HCT116 (cell line): ENCODE measurements around the gene HPS1. TPM values are rescaled to one million over a fixed set of nuclear protein-coding genes. Genes with fewer than 3 reads are reported as not detected.

Experiments used
- ATAC-seq: fragments of 200-7000 bp; cut with Tn5 transposase; 2 replicates; pipeline ENCODE4 v1.9.1; 2020; ENCODE audit warnings: mild to moderate bottlenecking, moderate library complexity
- BruUV-seq: library from RNA; stranded (reverse); fragments of 400-500 nt; replicated peaks from 2 replicates; lab custom pipeline; 2021; lab: Mats Ljungman, UMichigan
- CTCF ChIA-PET: fragments of 300-600 bp; sonication (Branson Sonifier 250); formaldehyde crosslinking; loops from one replicate; lab custom pipeline; 2021; ENCODE audit warnings: antibody characterized with exemption; lab: Charles Lee
- POLR2A ChIA-PET: fragments of 300-600, 350-600 bp; sonication (Branson Sonifier 250); formaldehyde crosslinking; loops from one replicate; lab custom pipeline; 2021; ENCODE audit warnings: antibody characterized with exemption; lab: Charles Lee
- RAD21 ChIA-PET, 2 experiments: fragments of 300-600 bp; sonication (Branson Sonifier 250); formaldehyde crosslinking; loops; one replicate each; lab custom pipeline; 2023; ENCODE audit warnings: low total read pairs in 2 of 2; ENCODE audit not compliant: uncharacterized antibody in 2 of 2, unreplicated experiment in 2 of 2, low non-redundant PET in 1 of 2; lab: Charles Lee
- DNase-seq: peaks from one replicate; pipeline ENCODE4 v3.0.0-alpha.2; 2010; ENCODE audit warnings: low read depth, low spot score
- H2AFZ ChIP-seq: fragments of 200-600 bp; shearing (Covaris generic), sonication (generic); 2 replicates; pipeline ENCODE4 v1.6.1; 2017; ENCODE audit warnings: low read depth, mixed run types, mixed read lengths, antibody characterized with exemption, low read length; ENCODE audit not compliant: poor library complexity, severe bottlenecking
- H3K27ac ChIP-seq: 2 replicates; pipeline ENCODE4 v1.5.1; 2012; ENCODE audit warnings: low read depth, low read length
- H3K27me3 ChIP-seq: fragments of 200-600 bp; sonication (generic); 2 replicates; pipeline ENCODE4 v1.6.1; 2016; ENCODE audit warnings: mixed run types, low read length, mixed read lengths; ENCODE audit not compliant: insufficient read depth
- H3K36me3 ChIP-seq, 2 experiments: fragments of 200-500 bp in 1 of 2; fragments of 200-600 bp in 1 of 2; sonication (Bioruptor generic) in 1 of 2; sonication (generic) in 1 of 2; 2 replicates each; pipeline versions ENCODE4 v1.5.1 to v1.6.1; 2014 to 2016; ENCODE audit warnings: low read length in 2 of 2, inconsistent platforms in 1 of 2, mixed read lengths in 1 of 2, mixed run types in 1 of 2; ENCODE audit not compliant: insufficient read depth in 2 of 2, control insufficient read depth in 1 of 2
- H3K4me1 ChIP-seq, 2 experiments: fragments of 200-600 bp in 1 of 2; sonication (generic) in 1 of 2; 2 replicates each; pipeline versions ENCODE4 v1.5.1 to v1.6.1; 2012 to 2017; ENCODE audit warnings: low read length in 2 of 2, inconsistent platforms in 1 of 2, mild to moderate bottlenecking in 1 of 2, mixed read lengths in 1 of 2, mixed run types in 1 of 2, moderate library complexity in 1 of 2; ENCODE audit not compliant: insufficient read depth in 2 of 2, control insufficient read depth in 1 of 2
- H3K4me2 ChIP-seq: fragments of 200-600 bp; sonication (generic); 2 replicates; pipeline ENCODE4 v1.6.1; 2017; ENCODE audit warnings: mixed run types, low read length, mixed read lengths
- H3K4me3 ChIP-seq, 2 experiments: fragments of 200-600 bp in 1 of 2; sonication (generic) in 1 of 2; replicated peaks in 1 of 2; 2 replicates each; pipeline ENCODE4 v1.5.1; 2011 to 2016; ENCODE audit warnings: low read length in 2 of 2, control low read depth in 1 of 2, low read depth in 1 of 2, mild to moderate bottlenecking in 1 of 2, mixed read lengths in 1 of 2, mixed run types in 1 of 2
- H3K79me2 ChIP-seq: fragments of 200-600 bp; sonication (generic); 2 replicates; pipeline ENCODE4 v1.6.1; 2017; ENCODE audit warnings: mild to moderate bottlenecking, mixed run types, low read length, moderate library complexity, mixed read lengths; ENCODE audit not compliant: insufficient read depth
- H3K9ac ChIP-seq: fragments of 200-600 bp; sonication (generic); 2 replicates; pipeline ENCODE4 v1.6.1; 2016; ENCODE audit warnings: low read length, mixed read lengths
- H3K9me2 ChIP-seq: fragments of 200-600 bp; sonication (generic), shearing (Covaris generic); 2 replicates; pipeline ENCODE4 v1.6.1; 2017; ENCODE audit warnings: mixed run types, mild to moderate bottlenecking, moderate library complexity; ENCODE audit not compliant: insufficient read depth
- H3K9me3 ChIP-seq, 2 experiments: fragments of 200-500 bp in 1 of 2; fragments of 200-600 bp in 1 of 2; sonication (Bioruptor generic) in 1 of 2; sonication (generic) in 1 of 2; 2 replicates each; pipeline ENCODE4 v1.6.1; 2014 to 2017; ENCODE audit warnings: low read length in 2 of 2, mixed read lengths in 2 of 2, inconsistent platforms in 1 of 2, low read depth in 1 of 2, mild to moderate bottlenecking in 1 of 2, mixed run types in 1 of 2, moderate library complexity in 1 of 2; ENCODE audit not compliant: control insufficient read depth in 1 of 2, insufficient read depth in 1 of 2
- H4K20me1 ChIP-seq: fragments of 200-600 bp; sonication (generic), shearing (Covaris generic); 2 replicates; pipeline ENCODE4 v1.6.1; 2017; ENCODE audit warnings: mixed run types, mild to moderate bottlenecking, moderate library complexity; ENCODE audit not compliant: insufficient read depth
- CBX3 ChIP-seq: IDR thresholded peaks from 2 replicates; pipeline ENCODE4 v1.6.1; 2012; ENCODE audit warnings: low read depth
- CEBPB ChIP-seq: IDR thresholded peaks from 2 replicates; pipeline ENCODE4 v1.6.1; 2012; ENCODE audit warnings: low read depth
- EGR1 ChIP-seq: IDR thresholded peaks from 2 replicates; pipeline ENCODE4 v1.6.1; 2012; ENCODE audit warnings: low read depth
- ELF1 ChIP-seq: IDR thresholded peaks from 2 replicates; pipeline ENCODE4 v1.6.1; 2012; ENCODE audit warnings: low read depth, borderline replicate concordance
- EZH2phosphoT487 ChIP-seq: fragments of 200-600 bp; IDR thresholded peaks from 2 replicates; pipeline ENCODE4 v1.6.1; 2018; ENCODE audit warnings: antibody characterized with exemption, borderline replicate concordance
- JUND ChIP-seq: IDR thresholded peaks from 2 replicates; pipeline ENCODE4 v1.6.1; 2012
- POLR2A ChIP-seq: IDR thresholded peaks from 2 replicates; pipeline ENCODE4 v1.7.0; 2011; ENCODE audit warnings: borderline replicate concordance; ENCODE audit not compliant: insufficient read depth, insufficient read length; ENCODE audit errors: extremely low read depth
- POLR2AphosphoS5 ChIP-seq: IDR thresholded peaks from 2 replicates; pipeline ENCODE4 v1.6.1; 2011; ENCODE audit warnings: mild to moderate bottlenecking, low read depth, low read length, moderate library complexity
- RAD21 ChIP-seq: IDR thresholded peaks from 2 replicates; pipeline ENCODE4 v1.6.1; 2012; ENCODE audit warnings: low read depth, mild to moderate bottlenecking
- SIN3A ChIP-seq: IDR thresholded peaks from 2 replicates; pipeline ENCODE4 v1.6.1; 2012; ENCODE audit warnings: low read depth
- TCF7L2 ChIP-seq: IDR thresholded peaks from 2 replicates; pipeline ENCODE4 v1.7.0; 2011; ENCODE audit warnings: borderline replicate concordance, inconsistent platforms; ENCODE audit not compliant: insufficient read depth, insufficient read length; ENCODE audit errors: extremely low read depth
- YY1 ChIP-seq: IDR thresholded peaks from 2 replicates; pipeline ENCODE4 v1.6.1; 2011; ENCODE audit warnings: low read length, low read depth, moderate library complexity, mild to moderate bottlenecking; ENCODE audit not compliant: insufficient replicate concordance; ENCODE audit errors: extremely low read depth
- intact Hi-C: fragments of 100-400 bp; cut with micrococcal nuclease; formaldehyde crosslinking; loops from 2 replicates; pipeline ENCODE4 v1.10.0; 2022
- total RNA-seq: library from RNA; stranded (reverse); gene quantifications from one replicate; pipeline ENCODE4 v1.2.1, GENCODE V29; 2021; ENCODE audit not compliant: unreplicated experiment
- TF ChIP-seq, protein P1 (sequence below): IDR thresholded peaks from 2 replicates; pipeline ENCODE4 v1.6.1; 2012
- TF ChIP-seq, protein P2 (sequence below): IDR thresholded peaks from 2 replicates; pipeline ENCODE4 v1.6.1; 2012; ENCODE audit warnings: low read depth
- TF ChIP-seq, protein P3 (sequence below), 3 experiments: fragments of 200-600 bp in 1 of 3; sonication (generic) in 1 of 3; IDR thresholded peaks in 2 of 3; conservative IDR thresholded peaks in 1 of 3; 2 replicates each; pipeline ENCODE4 v1.5.1; 2012 to 2017; ENCODE audit warnings: low read depth in 2 of 3, low read length in 2 of 3, antibody characterized with exemption in 1 of 3, borderline replicate concordance in 1 of 3, control low read depth in 1 of 3, mild to moderate bottlenecking in 1 of 3, mixed read lengths in 1 of 3, mixed run types in 1 of 3, moderate library complexity in 1 of 3; ENCODE audit not compliant: insufficient read depth in 1 of 3
- TF ChIP-seq, protein P4 (sequence below): IDR thresholded peaks from 2 replicates; pipeline ENCODE4 v1.6.1; 2012
- TF ChIP-seq, protein P5 (sequence below): IDR thresholded peaks from 2 replicates; pipeline ENCODE4 v1.6.1; 2011; ENCODE audit warnings: mild to moderate bottlenecking, low read length, moderate library complexity; ENCODE audit not compliant: insufficient replicate concordance; ENCODE audit errors: extremely low read depth

Gene HPS1
- total RNA-seq, 1 experiment from 2014 or later, result 64.3 TPM

DNA sequence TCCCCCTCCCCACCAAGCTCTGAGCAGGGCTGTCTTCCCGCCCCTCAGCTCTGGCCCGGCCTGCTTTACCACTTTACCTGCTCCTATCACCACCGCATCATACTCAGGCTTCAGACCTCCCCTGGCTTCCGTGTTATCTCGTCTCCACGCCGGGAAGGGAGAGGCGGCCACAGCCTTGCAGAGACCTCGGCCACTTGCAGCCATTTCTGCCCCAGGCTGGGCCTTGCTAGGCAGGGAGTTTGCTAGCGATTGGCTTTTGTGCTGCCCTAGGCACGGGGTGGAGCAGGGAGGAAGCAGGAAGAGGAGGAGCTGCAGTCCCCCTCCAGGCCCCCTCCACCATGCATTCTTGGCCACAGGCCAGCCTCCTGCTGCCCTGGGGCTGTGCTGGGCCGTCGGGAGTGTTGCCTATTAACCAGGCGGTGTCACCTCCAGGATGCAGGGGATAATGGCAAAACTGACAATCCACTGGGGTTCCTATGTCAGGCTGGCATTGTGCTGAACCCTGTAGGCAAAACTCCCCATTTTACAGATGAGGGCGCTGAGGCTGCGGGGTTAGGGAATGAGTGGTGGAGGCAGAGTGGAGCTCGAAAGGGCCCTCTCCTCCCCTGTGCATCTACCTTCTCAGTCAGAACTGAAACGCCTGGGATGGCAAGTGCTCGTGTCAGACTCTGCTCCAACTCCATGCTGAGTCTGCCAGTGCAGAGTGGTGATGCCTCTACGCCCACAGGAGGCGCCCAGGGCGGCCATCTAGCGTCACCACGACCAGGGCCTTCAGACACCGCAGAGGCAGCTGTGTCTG lies 31.6 kb downstream of the HPS1 start, which contains the start of gene PYROXD2:
PYROXD2 (minus strand) TSS at position 251 of the 799 bp plus-strand sequence; CDS start at position 204, 47 bp downstream.
- Histone ChIP-seq H3K36me3 (peaks cover 0 to 3% of the 10 kb centered on the region in 2 experiments; a peak in 1 of 4 replicates), H3K79me2 (0 out of 2 replicates have a peak, but pooled peaks cover 7% of the 10 kb centered on the region), H3K9me2 (no peaks in the 10 kb centered on the region), H3K4me1 (peaks cover 13 to 22% of the 10 kb centered on the region in 2 experiments), H3K27ac (peak within 1 kb of the TSS; percentile 53), H3K27me3 (no peaks in the 10 kb centered on the region), H3K4me2 (peak within 1 kb of the TSS; percentile 76), H3K4me3 (peak within 1 kb of the TSS; percentile 82 to 92), H2AFZ (peak within 1 kb of the TSS; percentile 13), H3K9me3 (no peaks in the 10 kb centered on the region), H4K20me1 (no peaks in the 10 kb centered on the region), H3K9ac (peak within 1 kb of the TSS; percentile 66)
- DNase-seq (peak; percentile 81), ATAC-seq (peak; percentile 96)
- no TSS peak for BruUV-seq
- CTCF ChIA-PET, result interaction anchor here (2.1 kb wide), 1 partner anchor 9 kb away, joined by 22 read pairs; no protein-coding TSS in a partner anchor
- RAD21 ChIA-PET, result no interaction called here
- POLR2A ChIA-PET, result interaction anchor here (0.6 to 1.0 kb wide), 8 partner anchors 9 to 46 kb away, joined by 3 to 8 read pairs (median 3); no protein-coding TSS in a partner anchor
- intact Hi-C loops, result loop anchor here (10.0 kb wide), 1 partner anchor 150 kb away; the partner anchor contains the start of gene LOXL4
- TF ChIP-seq ELF1 (no peak; the same call in 1 of the 2 replicates), RAD21 (no peak), CEBPB (no peak), POLR2A (peak; percentile 81), POLR2AphosphoS5 (peak; percentile 100), TCF7L2 (no peak), JUND (no peak), YY1 (peak; percentile 89), EGR1 (no peak), CBX3 (peak; percentile 81), SIN3A (peak; percentile 90), EZH2phosphoT487 (no peak)
- TF ChIP-seq, protein P1, sequence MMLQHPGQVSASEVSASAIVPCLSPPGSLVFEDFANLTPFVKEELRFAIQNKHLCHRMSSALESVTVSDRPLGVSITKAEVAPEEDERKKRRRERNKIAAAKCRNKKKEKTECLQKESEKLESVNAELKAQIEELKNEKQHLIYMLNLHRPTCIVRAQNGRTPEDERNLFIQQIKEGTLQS, result no peak
- TF ChIP-seq, protein P2, sequence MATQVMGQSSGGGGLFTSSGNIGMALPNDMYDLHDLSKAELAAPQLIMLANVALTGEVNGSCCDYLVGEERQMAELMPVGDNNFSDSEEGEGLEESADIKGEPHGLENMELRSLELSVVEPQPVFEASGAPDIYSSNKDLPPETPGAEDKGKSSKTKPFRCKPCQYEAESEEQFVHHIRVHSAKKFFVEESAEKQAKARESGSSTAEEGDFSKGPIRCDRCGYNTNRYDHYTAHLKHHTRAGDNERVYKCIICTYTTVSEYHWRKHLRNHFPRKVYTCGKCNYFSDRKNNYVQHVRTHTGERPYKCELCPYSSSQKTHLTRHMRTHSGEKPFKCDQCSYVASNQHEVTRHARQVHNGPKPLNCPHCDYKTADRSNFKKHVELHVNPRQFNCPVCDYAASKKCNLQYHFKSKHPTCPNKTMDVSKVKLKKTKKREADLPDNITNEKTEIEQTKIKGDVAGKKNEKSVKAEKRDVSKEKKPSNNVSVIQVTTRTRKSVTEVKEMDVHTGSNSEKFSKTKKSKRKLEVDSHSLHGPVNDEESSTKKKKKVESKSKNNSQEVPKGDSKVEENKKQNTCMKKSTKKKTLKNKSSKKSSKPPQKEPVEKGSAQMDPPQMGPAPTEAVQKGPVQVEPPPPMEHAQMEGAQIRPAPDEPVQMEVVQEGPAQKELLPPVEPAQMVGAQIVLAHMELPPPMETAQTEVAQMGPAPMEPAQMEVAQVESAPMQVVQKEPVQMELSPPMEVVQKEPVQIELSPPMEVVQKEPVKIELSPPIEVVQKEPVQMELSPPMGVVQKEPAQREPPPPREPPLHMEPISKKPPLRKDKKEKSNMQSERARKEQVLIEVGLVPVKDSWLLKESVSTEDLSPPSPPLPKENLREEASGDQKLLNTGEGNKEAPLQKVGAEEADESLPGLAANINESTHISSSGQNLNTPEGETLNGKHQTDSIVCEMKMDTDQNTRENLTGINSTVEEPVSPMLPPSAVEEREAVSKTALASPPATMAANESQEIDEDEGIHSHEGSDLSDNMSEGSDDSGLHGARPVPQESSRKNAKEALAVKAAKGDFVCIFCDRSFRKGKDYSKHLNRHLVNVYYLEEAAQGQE, result no peak
- TF ChIP-seq, protein P3, sequence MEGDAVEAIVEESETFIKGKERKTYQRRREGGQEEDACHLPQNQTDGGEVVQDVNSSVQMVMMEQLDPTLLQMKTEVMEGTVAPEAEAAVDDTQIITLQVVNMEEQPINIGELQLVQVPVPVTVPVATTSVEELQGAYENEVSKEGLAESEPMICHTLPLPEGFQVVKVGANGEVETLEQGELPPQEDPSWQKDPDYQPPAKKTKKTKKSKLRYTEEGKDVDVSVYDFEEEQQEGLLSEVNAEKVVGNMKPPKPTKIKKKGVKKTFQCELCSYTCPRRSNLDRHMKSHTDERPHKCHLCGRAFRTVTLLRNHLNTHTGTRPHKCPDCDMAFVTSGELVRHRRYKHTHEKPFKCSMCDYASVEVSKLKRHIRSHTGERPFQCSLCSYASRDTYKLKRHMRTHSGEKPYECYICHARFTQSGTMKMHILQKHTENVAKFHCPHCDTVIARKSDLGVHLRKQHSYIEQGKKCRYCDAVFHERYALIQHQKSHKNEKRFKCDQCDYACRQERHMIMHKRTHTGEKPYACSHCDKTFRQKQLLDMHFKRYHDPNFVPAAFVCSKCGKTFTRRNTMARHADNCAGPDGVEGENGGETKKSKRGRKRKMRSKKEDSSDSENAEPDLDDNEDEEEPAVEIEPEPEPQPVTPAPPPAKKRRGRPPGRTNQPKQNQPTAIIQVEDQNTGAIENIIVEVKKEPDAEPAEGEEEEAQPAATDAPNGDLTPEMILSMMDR (IDR thresholded peaks at IDR 0.05 in 2 of 3, conservative IDR thresholded peaks at IDR 0.05 in 1 of 3; ENCODE audit: borderline replicate concordance in 1 of 3, insufficient read depth in 1 of 3, low read depth in 2 of 3, low read length in 2 of 3), result peak in 1 of 3 experiments; percentile 16; a peak in 1 of 6 replicates
- TF ChIP-seq, protein P4, sequence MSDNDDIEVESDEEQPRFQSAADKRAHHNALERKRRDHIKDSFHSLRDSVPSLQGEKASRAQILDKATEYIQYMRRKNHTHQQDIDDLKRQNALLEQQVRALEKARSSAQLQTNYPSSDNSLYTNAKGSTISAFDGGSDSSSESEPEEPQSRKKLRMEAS, result peak; percentile 80
- TF ChIP-seq, protein P5, sequence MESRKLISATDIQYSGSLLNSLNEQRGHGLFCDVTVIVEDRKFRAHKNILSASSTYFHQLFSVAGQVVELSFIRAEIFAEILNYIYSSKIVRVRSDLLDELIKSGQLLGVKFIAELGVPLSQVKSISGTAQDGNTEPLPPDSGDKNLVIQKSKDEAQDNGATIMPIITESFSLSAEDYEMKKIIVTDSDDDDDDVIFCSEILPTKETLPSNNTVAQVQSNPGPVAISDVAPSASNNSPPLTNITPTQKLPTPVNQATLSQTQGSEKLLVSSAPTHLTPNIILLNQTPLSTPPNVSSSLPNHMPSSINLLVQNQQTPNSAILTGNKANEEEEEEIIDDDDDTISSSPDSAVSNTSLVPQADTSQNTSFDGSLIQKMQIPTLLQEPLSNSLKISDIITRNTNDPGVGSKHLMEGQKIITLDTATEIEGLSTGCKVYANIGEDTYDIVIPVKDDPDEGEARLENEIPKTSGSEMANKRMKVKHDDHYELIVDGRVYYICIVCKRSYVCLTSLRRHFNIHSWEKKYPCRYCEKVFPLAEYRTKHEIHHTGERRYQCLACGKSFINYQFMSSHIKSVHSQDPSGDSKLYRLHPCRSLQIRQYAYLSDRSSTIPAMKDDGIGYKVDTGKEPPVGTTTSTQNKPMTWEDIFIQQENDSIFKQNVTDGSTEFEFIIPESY, result peak; percentile 35
